ENCODE data around the gene RBM8A. TPM values are rescaled to one million over a fixed set of nuclear protein-coding genes. Genes with fewer than 3 reads are reported as not detected.
A peak's percentile ranks its signal among the peaks of the same experiment; 100 is the strongest.

The RBM8A gene
- total and polyA plus RNA-seq, 9 of the 15 experiments (the other 6 are each of a cell fraction or from before 2014, with no cell fraction given): 215 to 1,035 (median 291) TPM

- no peak for TF ChIP-seq ZNF512 (tag; IDR thresholded peaks at IDR 0.05)
- TF ChIP-seq CHD4 (IDR thresholded peaks at IDR 0.05; ENCODE audit: insufficient read depth, insufficient replicate concordance, low read depth, low read length, poor library complexity, severe bottlenecking): no peak
- no peak for TF ChIP-seq TEAD1 (CRISPR knock-in tag; IDR thresholded peaks at IDR 0.05)
- TF ChIP-seq MAX (CRISPR knock-in tag; IDR thresholded peaks at IDR 0.05): peak; percentile 45
- TF ChIP-seq CBFA2T2 (conservative IDR thresholded peaks at IDR 0.05): no peak
- TF ChIP-seq ZNF507 (tag; conservative IDR thresholded peaks at IDR 0.05): no peak
- TF ChIP-seq E2F6 (IDR thresholded peaks at IDR 0.05; ENCODE audit: borderline replicate concordance in 1 of 2, extremely low read depth in 1 of 2, insufficient read depth in 1 of 2, insufficient read length in 1 of 2, low read depth in 1 of 2, low read length in 1 of 2, poor library complexity in 1 of 2, severe bottlenecking in 1 of 2): peak; percentile 26 to 77
- TF ChIP-seq KDM4B (IDR thresholded peaks at IDR 0.05; ENCODE audit: borderline replicate concordance in 2 of 2, low read depth in 1 of 2): no peak
- no peak for TF ChIP-seq RBM25 (IDR thresholded peaks at IDR 0.05; ENCODE audit: low read depth, low read length, severe bottlenecking)
- no peak for TF ChIP-seq PREB (CRISPR knock-in tag; IDR thresholded peaks at IDR 0.05)
- TF ChIP-seq, protein P1, sequence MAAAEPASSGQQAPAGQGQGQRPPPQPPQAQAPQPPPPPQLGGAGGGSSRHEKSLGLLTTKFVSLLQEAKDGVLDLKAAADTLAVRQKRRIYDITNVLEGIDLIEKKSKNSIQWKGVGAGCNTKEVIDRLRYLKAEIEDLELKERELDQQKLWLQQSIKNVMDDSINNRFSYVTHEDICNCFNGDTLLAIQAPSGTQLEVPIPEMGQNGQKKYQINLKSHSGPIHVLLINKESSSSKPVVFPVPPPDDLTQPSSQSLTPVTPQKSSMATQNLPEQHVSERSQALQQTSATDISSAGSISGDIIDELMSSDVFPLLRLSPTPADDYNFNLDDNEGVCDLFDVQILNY (CRISPR knock-in tag; IDR thresholded peaks at IDR 0.05): no peak
Measured at GRCh38 chr1:145961425-145962156, 34.3 kb upstream of the RBM8A start (continued).

Measured in K562 (cell line).